ENCODE data around the gene TMEM72. TPM values are rescaled to one million over a fixed set of nuclear protein-coding genes. Genes with fewer than 3 reads are reported as not detected.

TMEM72 gene
- total RNA-seq, 1 donor: not detected

DNA sequence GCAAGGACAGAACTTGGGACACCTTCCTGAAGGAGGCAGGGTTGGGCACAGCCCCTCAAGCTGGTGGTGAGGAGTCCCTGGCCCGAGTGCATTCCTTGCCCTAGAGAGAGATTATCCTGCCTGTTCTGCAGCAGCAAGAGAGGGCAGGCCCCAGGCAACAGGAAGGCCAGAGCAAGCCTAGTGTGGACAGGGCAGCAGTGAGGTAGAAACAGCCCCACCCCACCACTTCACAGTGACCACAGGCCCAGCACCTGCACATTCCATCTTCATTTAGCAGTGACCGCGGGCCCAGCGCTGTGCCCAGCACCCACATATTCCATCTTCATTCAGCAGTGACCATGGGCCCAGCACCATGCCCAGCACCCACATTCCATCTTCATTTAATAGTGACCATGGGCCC lies 16.4 kb upstream of the TMEM72 start:
- Histone ChIP-seq H3K9me3 (ENCODE audit: low read depth, low read length) (no peaks in the 10 kb centered on the region), H3K4me2 (ENCODE audit: insufficient read depth, low read length) (no peak overlapping the region), H3K4me1 (ENCODE audit: insufficient read depth, low read length) (no peaks in the 10 kb centered on the region), H4K20me1 (ENCODE audit: insufficient read depth, low read length) (no peaks in the 10 kb centered on the region), H3K27ac (ENCODE audit: low read depth, low read length) (no peak overlapping the region), H3K27me3 (ENCODE audit: insufficient read depth, low read length) (peaks cover 14% of the 10 kb centered on the region), H3K36me3 (ENCODE audit: insufficient read depth, low read length) (no peaks in the 10 kb centered on the region), H3K4me3 (ENCODE audit: insufficient read depth, low read length) (no peak overlapping the region), H3K79me2 (ENCODE audit: insufficient read depth, low read length) (no peaks in the 10 kb centered on the region), H2AFZ (ENCODE audit: low read length) (no peak overlapping the region)
- TF ChIP-seq, protein P1, sequence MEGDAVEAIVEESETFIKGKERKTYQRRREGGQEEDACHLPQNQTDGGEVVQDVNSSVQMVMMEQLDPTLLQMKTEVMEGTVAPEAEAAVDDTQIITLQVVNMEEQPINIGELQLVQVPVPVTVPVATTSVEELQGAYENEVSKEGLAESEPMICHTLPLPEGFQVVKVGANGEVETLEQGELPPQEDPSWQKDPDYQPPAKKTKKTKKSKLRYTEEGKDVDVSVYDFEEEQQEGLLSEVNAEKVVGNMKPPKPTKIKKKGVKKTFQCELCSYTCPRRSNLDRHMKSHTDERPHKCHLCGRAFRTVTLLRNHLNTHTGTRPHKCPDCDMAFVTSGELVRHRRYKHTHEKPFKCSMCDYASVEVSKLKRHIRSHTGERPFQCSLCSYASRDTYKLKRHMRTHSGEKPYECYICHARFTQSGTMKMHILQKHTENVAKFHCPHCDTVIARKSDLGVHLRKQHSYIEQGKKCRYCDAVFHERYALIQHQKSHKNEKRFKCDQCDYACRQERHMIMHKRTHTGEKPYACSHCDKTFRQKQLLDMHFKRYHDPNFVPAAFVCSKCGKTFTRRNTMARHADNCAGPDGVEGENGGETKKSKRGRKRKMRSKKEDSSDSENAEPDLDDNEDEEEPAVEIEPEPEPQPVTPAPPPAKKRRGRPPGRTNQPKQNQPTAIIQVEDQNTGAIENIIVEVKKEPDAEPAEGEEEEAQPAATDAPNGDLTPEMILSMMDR (IDR thresholded peaks at IDR 0.05; ENCODE audit: extremely low read depth, low read depth, low read length): no peak
- DNase-seq (ENCODE audit: insufficient read length, low spot score, missing footprints): no peak

DNA sequence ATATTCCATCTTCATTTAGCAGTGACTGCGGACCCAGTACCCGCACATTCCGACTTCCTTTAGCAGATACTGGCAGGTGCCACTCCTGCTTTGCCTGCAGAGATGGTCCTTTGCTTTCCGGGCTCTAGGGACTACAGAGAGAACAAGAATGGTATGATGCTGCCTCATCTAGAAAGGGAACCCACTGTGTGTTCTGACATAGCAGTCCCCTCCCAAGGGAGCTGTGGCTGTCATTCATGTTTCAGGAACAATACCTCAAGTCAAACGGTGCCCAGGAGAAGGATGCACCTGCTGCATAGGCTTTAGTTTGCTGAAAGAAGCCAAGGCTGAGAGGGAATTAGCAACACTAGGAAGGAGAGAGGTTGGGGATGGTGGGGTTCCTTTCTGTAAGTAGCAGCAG lies 15.9 kb upstream of the TMEM72 start:
- no peaks in the 10 kb centered on the region for H3K79me2 ChIP-seq (ENCODE audit: insufficient read depth, low read length)
- H3K4me1 ChIP-seq (ENCODE audit: insufficient read depth, low read length): no peaks in the 10 kb centered on the region
- H3K9me3 ChIP-seq (ENCODE audit: low read depth, low read length): no peaks in the 10 kb centered on the region
- TF ChIP-seq, protein P1 (IDR thresholded peaks at IDR 0.05; ENCODE audit: extremely low read depth, low read depth, low read length): no peak
- H3K4me3 ChIP-seq (ENCODE audit: insufficient read depth, low read length): no peak overlapping the region
- peaks cover 14% of the 10 kb centered on the region for H3K27me3 ChIP-seq (ENCODE audit: insufficient read depth, low read length)
- peaks cover 3% of the 10 kb centered on the region for H4K20me1 ChIP-seq (ENCODE audit: insufficient read depth, low read length)
- H3K36me3 ChIP-seq (ENCODE audit: insufficient read depth, low read length): no peaks in the 10 kb centered on the region
- H2AFZ ChIP-seq (ENCODE audit: low read length): no peak overlapping the region
- H3K4me2 ChIP-seq (ENCODE audit: insufficient read depth, low read length): no peak overlapping the region
- H3K27ac ChIP-seq (ENCODE audit: low read depth, low read length): no peak overlapping the region
- no peak for DNase-seq (ENCODE audit: insufficient read length, low spot score, missing footprints)

GRCh38 chr10:44897049-44897448 lies 14.1 kb upstream of the TMEM72 start:
- DNase-seq (ENCODE audit: insufficient read length, low spot score, missing footprints): no peak
- TF ChIP-seq, protein P1 (IDR thresholded peaks at IDR 0.05; ENCODE audit: extremely low read depth, low read depth, low read length): no peak
- Histone ChIP-seq H4K20me1 (ENCODE audit: insufficient read depth, low read length) (peaks cover 3% of the 10 kb centered on the region), H3K9me3 (ENCODE audit: low read depth, low read length) (no peaks in the 10 kb centered on the region), H3K27ac (ENCODE audit: low read depth, low read length) (no peak overlapping the region), H3K4me3 (ENCODE audit: insufficient read depth, low read length) (no peak overlapping the region), H3K4me1 (ENCODE audit: insufficient read depth, low read length) (no peaks in the 10 kb centered on the region), H2AFZ (ENCODE audit: low read length) (no peak overlapping the region), H3K27me3 (ENCODE audit: insufficient read depth, low read length) (peaks cover 14% of the 10 kb centered on the region), H3K4me2 (ENCODE audit: insufficient read depth, low read length) (no peak overlapping the region), H3K79me2 (ENCODE audit: insufficient read depth, low read length) (no peaks in the 10 kb centered on the region), H3K36me3 (ENCODE audit: insufficient read depth, low read length) (no peaks in the 10 kb centered on the region)

GRCh38 chr10:44898665-44899064 lies 12.5 kb upstream of the TMEM72 start:
- H3K4me3 ChIP-seq (ENCODE audit: insufficient read depth, low read length): no peak overlapping the region
- H3K9me3 ChIP-seq (ENCODE audit: low read depth, low read length): no peaks in the 10 kb centered on the region
- H3K27ac ChIP-seq (ENCODE audit: low read depth, low read length): no peak overlapping the region
- no peak overlapping the region for H2AFZ ChIP-seq (ENCODE audit: low read length)
- H3K36me3 ChIP-seq (ENCODE audit: insufficient read depth, low read length): no peaks in the 10 kb centered on the region
- H3K4me1 ChIP-seq (ENCODE audit: insufficient read depth, low read length): no peaks in the 10 kb centered on the region
- peaks cover 3% of the 10 kb centered on the region for H4K20me1 ChIP-seq (ENCODE audit: insufficient read depth, low read length)
- peaks cover 13% of the 10 kb centered on the region for H3K27me3 ChIP-seq (ENCODE audit: insufficient read depth, low read length)
- no peak for DNase-seq (ENCODE audit: insufficient read length, low spot score, missing footprints)
- no peak overlapping the region for H3K4me2 ChIP-seq (ENCODE audit: insufficient read depth, low read length)
- TF ChIP-seq, protein P1 (IDR thresholded peaks at IDR 0.05; ENCODE audit: extremely low read depth, low read depth, low read length): no peak
- H3K79me2 ChIP-seq (ENCODE audit: insufficient read depth, low read length): no peaks in the 10 kb centered on the region

Data from osteoblast (primary cell).